Fibroblast of mammary gland (primary cell): Measurements from ENCODE around the gene KATNAL1.

Source experiments
- DNase-seq: peaks from one replicate; pipeline ENCODE4 v3.0.0-alpha.2; 2010; ENCODE audit warnings: low read depth
- H3K4me3 ChIP-seq: 2 replicates; pipeline ENCODE4 v1.5.1; 2011; ENCODE audit warnings: low read depth, mild to moderate bottlenecking, low read length, moderate library complexity; ENCODE audit not compliant: control insufficient read depth
- TF ChIP-seq, protein P1 (sequence below): conservative IDR thresholded peaks from 2 replicates; pipeline ENCODE4 v1.5.1; 2011; ENCODE audit warnings: low read depth, low read length, inconsistent platforms; ENCODE audit not compliant: control insufficient read depth, insufficient read depth

The KATNAL1 gene

GRCh38 chr13:30154531-30154930 lies 152.8 kb downstream of the KATNAL1 start:
- DNase-seq, result no peak
- TF ChIP-seq, protein P1, sequence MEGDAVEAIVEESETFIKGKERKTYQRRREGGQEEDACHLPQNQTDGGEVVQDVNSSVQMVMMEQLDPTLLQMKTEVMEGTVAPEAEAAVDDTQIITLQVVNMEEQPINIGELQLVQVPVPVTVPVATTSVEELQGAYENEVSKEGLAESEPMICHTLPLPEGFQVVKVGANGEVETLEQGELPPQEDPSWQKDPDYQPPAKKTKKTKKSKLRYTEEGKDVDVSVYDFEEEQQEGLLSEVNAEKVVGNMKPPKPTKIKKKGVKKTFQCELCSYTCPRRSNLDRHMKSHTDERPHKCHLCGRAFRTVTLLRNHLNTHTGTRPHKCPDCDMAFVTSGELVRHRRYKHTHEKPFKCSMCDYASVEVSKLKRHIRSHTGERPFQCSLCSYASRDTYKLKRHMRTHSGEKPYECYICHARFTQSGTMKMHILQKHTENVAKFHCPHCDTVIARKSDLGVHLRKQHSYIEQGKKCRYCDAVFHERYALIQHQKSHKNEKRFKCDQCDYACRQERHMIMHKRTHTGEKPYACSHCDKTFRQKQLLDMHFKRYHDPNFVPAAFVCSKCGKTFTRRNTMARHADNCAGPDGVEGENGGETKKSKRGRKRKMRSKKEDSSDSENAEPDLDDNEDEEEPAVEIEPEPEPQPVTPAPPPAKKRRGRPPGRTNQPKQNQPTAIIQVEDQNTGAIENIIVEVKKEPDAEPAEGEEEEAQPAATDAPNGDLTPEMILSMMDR, result no peak
- no peak overlapping the region for H3K4me3 ChIP-seq

GRCh38 chr13:30153545-30154426 lies 153.6 kb downstream of the KATNAL1 start:
- TF ChIP-seq, protein P1, result no peak
- H3K4me3 ChIP-seq, result no peak overlapping the region
- DNase-seq, result no peak
